K562 (cell line): ENCODE data around the gene GDF11. TPM values are rescaled to one million over a fixed set of nuclear protein-coding genes. Genes with fewer than 3 reads are reported as not detected.

Source experiments
- CTBP1 ChIP-seq: fragments of 450-650 bp; IDR thresholded peaks from 2 replicates; pipeline ENCODE4 v1.6.1; 2016; ENCODE audit warnings: borderline replicate concordance
- CTCF ChIP-seq, 3 experiments: IDR thresholded peaks in 2 of 3; conservative IDR thresholded peaks in 1 of 3; 2 replicates each; pipeline ENCODE4 v1.5.1; 2011 to 2012; ENCODE audit warnings: low read length in 3 of 3, mild to moderate bottlenecking in 3 of 3, control low read depth in 2 of 3, improper control_type of control experiment in 1 of 3, inconsistent platforms in 1 of 3, low read depth in 1 of 3, mixed read lengths in 1 of 3, moderate library complexity in 1 of 3; ENCODE audit not compliant: insufficient read depth in 2 of 3
- EP400 ChIP-seq: fragments of 450-650 bp; IDR thresholded peaks from 2 replicates; pipeline ENCODE4 v1.6.1; 2017; ENCODE audit warnings: antibody characterized with exemption, mild to moderate bottlenecking, moderate library complexity
- ESRRA ChIP-seq: fragments of 450-650 bp; IDR thresholded peaks from 2 replicates; pipeline ENCODE4 v1.6.1; 2014; ENCODE audit warnings: low read depth, mild to moderate bottlenecking, moderate library complexity, borderline replicate concordance
- FOXP4 ChIP-seq: sonication (generic); formaldehyde crosslinking; IDR thresholded peaks from 2 replicates; pipeline ENCODE4 v1.8.0; 2022; ENCODE audit warnings: mild to moderate bottlenecking, missing genetic modification reagents, borderline replicate concordance
- HDAC1 ChIP-seq, 2 experiments: fragments of 450-650 bp; IDR thresholded peaks; 2 replicates each; pipeline ENCODE4 v1.6.1; 2016 to 2017; ENCODE audit warnings: inconsistent platforms in 1 of 2, mild to moderate bottlenecking in 1 of 2, moderate library complexity in 1 of 2
- HNRNPLL ChIP-seq: fragments of 200-400 bp; formaldehyde crosslinking; IDR thresholded peaks from 2 replicates; pipeline ENCODE4 v1.6.1; 2017; ENCODE audit warnings: low read length, low read depth, mild to moderate bottlenecking; ENCODE audit not compliant: poor library complexity, severe bottlenecking
- NBN ChIP-seq: fragments of 450-650 bp; IDR thresholded peaks from 2 replicates; pipeline ENCODE4 v1.6.1; 2016; ENCODE audit warnings: low read depth, mild to moderate bottlenecking
- NKRF ChIP-seq: fragments of 450-650 bp; IDR thresholded peaks from 2 replicates; pipeline ENCODE4 v1.6.1; 2016; ENCODE audit warnings: borderline replicate concordance
- RB1 ChIP-seq: fragments of 450-650 bp; IDR thresholded peaks from 2 replicates; pipeline ENCODE4 v1.6.1; 2017; ENCODE audit warnings: low read depth, mild to moderate bottlenecking
- TBL1XR1 ChIP-seq, 2 experiments: IDR thresholded peaks; 2 replicates each; pipeline ENCODE4 v1.6.1; 2012; ENCODE audit warnings: improper control_type of control experiment in 2 of 2, low read length in 2 of 2, mild to moderate bottlenecking in 1 of 2
- TFAP4 ChIP-seq: sonication (generic); formaldehyde crosslinking; IDR thresholded peaks from 2 replicates; pipeline ENCODE4 v1.8.0; 2022; ENCODE audit warnings: missing genetic modification reagents, mild to moderate bottlenecking, moderate library complexity, borderline replicate concordance
- YY1 ChIP-seq, 3 experiments: IDR thresholded peaks; 2 replicates each; pipeline ENCODE4 v1.6.1; 2011; ENCODE audit warnings: low read length in 2 of 3, mild to moderate bottlenecking in 2 of 3, moderate library complexity in 2 of 3, borderline replicate concordance in 1 of 3, control low read depth in 1 of 3, low read depth in 1 of 3; ENCODE audit not compliant: insufficient read depth in 3 of 3, insufficient replicate concordance in 2 of 3, control insufficient read depth in 1 of 3, insufficient read length in 1 of 3; ENCODE audit errors: extremely low read depth in 1 of 3
- ZNF143 ChIP-seq: sonication (generic); formaldehyde crosslinking; IDR thresholded peaks from 2 replicates; pipeline ENCODE4 v1.9.0; 2022; ENCODE audit warnings: mild to moderate bottlenecking, missing genetic modification reagents
- ZNF263 ChIP-seq: sonication (generic); formaldehyde crosslinking; IDR thresholded peaks from 2 replicates; pipeline ENCODE4 v1.8.0; 2022; ENCODE audit warnings: mild to moderate bottlenecking, missing genetic modification reagents, borderline replicate concordance
- ZNF511 ChIP-seq: sonication (generic); formaldehyde crosslinking; IDR thresholded peaks from 2 replicates; pipeline ENCODE4 v1.8.0; 2022; ENCODE audit warnings: mild to moderate bottlenecking, missing genetic modification reagents
- polyA plus RNA-seq, 8 experiments: library from polyadenylated mRNA; depleted of rRNA in 4 of 8; stranded (reverse) in 5 of 8; unstranded in 3 of 8; fragments of >200 nt; fragmentation: Nextera tagmentation in 2 of 8; fragmentation: Illumina TruSeq in 1 of 8; extraction: Ambion mirVana in 2 of 8; extraction: Trizol in 1 of 8; gene quantifications; 2 replicates each; pipeline versions ENCODE4 v1.2.1 to v1.2.3, GENCODE V29; 2011 to 2014; ENCODE audit warnings: inconsistent platforms in 1 of 8, missing spikeins in 1 of 8
- total RNA-seq, 7 experiments: library from RNA; depleted of rRNA in 6 of 7; stranded (reverse); fragments of >200 nt in 6 of 7; fragmentation: Illumina TruSeq in 2 of 7; extraction: Trizol in 2 of 7; gene quantifications; 2 replicates each; pipeline versions ENCODE4 v1.2.1 to v1.2.3, GENCODE V29; 2011 to 2021; ENCODE audit warnings: low replicate concordance in 1 of 7

Gene GDF11
- total and polyA plus RNA-seq, 9 of the 15 experiments (the other 6 are each of a cell fraction or from before 2014, with no cell fraction given), result 1.4 to 15.7 (median 4.8) TPM

- TF ChIP-seq EP400 (0 out of 2 replicates have a peak, but pooled peaks have one; percentile 5), CTBP1 (peak; percentile 75; the same call in 1 of the 2 replicates), HNRNPLL (peak; percentile 96), ZNF143 (no peak), YY1 (IDR thresholded peaks at IDR 0.05; ENCODE audit: borderline replicate concordance in 1 of 3, control insufficient read depth in 1 of 3, extremely low read depth in 1 of 3, insufficient read depth in 3 of 3, insufficient read length in 1 of 3, insufficient replicate concordance in 2 of 3, low read depth in 1 of 3, low read length in 2 of 3) (peak in 1 of 3 experiments; percentile 8), CTCF (IDR thresholded peaks at IDR 0.05 in 2 of 3, conservative IDR thresholded peaks at IDR 0.05 in 1 of 3; ENCODE audit: insufficient read depth in 2 of 3, low read depth in 1 of 3, low read length in 3 of 3) (peak in 2 of 3 experiments; percentile 28 to 46; a peak in 2 of 6 replicates), NBN (peak; percentile 33; the same call in 1 of the 2 replicates), ZNF511 (CRISPR knock-in tag) (0 out of 2 replicates have a peak, but pooled peaks have one; percentile 17), RB1 (peak; percentile 42; the same call in 1 of the 2 replicates), NKRF (peak; percentile 64; the same call in 1 of the 2 replicates), ESRRA (0 out of 2 replicates have a peak, but pooled peaks have one; percentile 24), HDAC1 (IDR thresholded peaks at IDR 0.05) (peak in 1 of 2 experiments; percentile 61; a peak in 1 of 4 replicates), TFAP4 (CRISPR knock-in tag) (peak; percentile 71), TBL1XR1 (IDR thresholded peaks at IDR 0.05; ENCODE audit: low read length in 2 of 2) (no peak), FOXP4 (CRISPR knock-in tag) (0 out of 2 replicates have a peak, but pooled peaks have one; percentile 9), ZNF263 (CRISPR knock-in tag) (peak; percentile 29; the same call in 1 of the 2 replicates)
These were observed 751 bp downstream of the GDF11 start (continued) for GRCh38 chr12:55743406-55744339.
